OCI-LY3 (cell line): Measurements from ENCODE around the gene APOBEC3H.

Source experiments
- CTCF ChIP-seq: fragments of 200-600, 300-600 bp; sonication (generic); IDR thresholded peaks from 2 replicates; pipeline ENCODE4 v1.5.1; 2014; ENCODE audit warnings: antibody characterized with exemption, low read length, low read depth
- EZH2phosphoT487 ChIP-seq: fragments of 200-600 bp; shearing (Covaris generic); IDR thresholded peaks from 2 replicates; pipeline ENCODE4 v1.6.1; 2018; ENCODE audit warnings: antibody characterized with exemption, mixed run types, low read depth

- TF ChIP-seq CTCF (no peak), EZH2phosphoT487 (no peak)
Measured at GRCh38 chr22:39089928-39090327, 7.1 kb upstream of the APOBEC3H start.
